Smooth muscle cell (in vitro differentiated cells): ENCODE measurements around the gene OPTC. TPM values are rescaled to one million over a fixed set of nuclear protein-coding genes. Genes with fewer than 3 reads are reported as not detected.

Experiments used
- DNase-seq: peaks from one replicate; lab custom pipeline; 2025; ENCODE audit not compliant: unreplicated experiment; lab: John Stamatoyannopoulos, UW
- H2AFZ ChIP-seq: fragments of 200-600 bp; sonication (generic); 2 replicates; pipeline ENCODE4 v1.6.0; 2016; ENCODE audit warnings: antibody characterized with exemption, low read depth, mild to moderate bottlenecking
- H3F3A ChIP-seq: fragments of 200-600 bp; sonication (generic); 2 replicates; pipeline ENCODE4 v1.6.0; 2017; ENCODE audit warnings: antibody characterized with exemption, low read depth
- H3K27ac ChIP-seq: fragments of 200-600 bp; sonication (generic); 2 replicates; pipeline ENCODE4 v1.5.1; 2016; ENCODE audit warnings: low read depth, mild to moderate bottlenecking
- H3K27me3 ChIP-seq: fragments of 200-600 bp; sonication (generic); 2 replicates; pipeline ENCODE4 v1.6.1; 2016; ENCODE audit warnings: low read depth, mild to moderate bottlenecking
- H3K36me3 ChIP-seq: fragments of 200-600 bp; sonication (generic); 2 replicates; pipeline ENCODE4 v1.5.1; 2016; ENCODE audit warnings: low read depth
- H3K4me1 ChIP-seq: fragments of 200-600 bp; sonication (generic); 2 replicates; pipeline ENCODE4 v1.5.1; 2016; ENCODE audit warnings: low read depth
- H3K4me2 ChIP-seq: fragments of 200-600 bp; sonication (generic); 2 replicates; pipeline ENCODE4 v1.6.0; 2016; ENCODE audit warnings: mild to moderate bottlenecking
- H3K4me3 ChIP-seq: fragments of 200-600 bp; sonication (generic); 2 replicates; pipeline ENCODE4 v1.5.1; 2016; ENCODE audit warnings: mild to moderate bottlenecking
- H3K79me2 ChIP-seq: fragments of 200-600 bp; sonication (generic); 2 replicates; pipeline ENCODE4 v1.6.0; 2016; ENCODE audit warnings: low read depth, mild to moderate bottlenecking
- H3K9ac ChIP-seq: fragments of 200-600 bp; sonication (generic); 2 replicates; pipeline ENCODE4 v1.6.0; 2016; ENCODE audit warnings: low read depth
- H3K9me3 ChIP-seq: fragments of 200-600 bp; sonication (generic); replicated peaks from 2 replicates; pipeline ENCODE4 v1.5.1; 2016; ENCODE audit warnings: low read depth
- H4K20me1 ChIP-seq: fragments of 200-600 bp; sonication (generic); 2 replicates; pipeline ENCODE4 v1.6.0; 2016; ENCODE audit warnings: low read depth
- WGBS: methylation state at CpG from one replicate; pipeline ENCODE4 v1.1.7; 2016; ENCODE audit warnings: low lambda C conversion rate; 5-methylcytosine and 5-hydroxymethylcytosine counted together
- polyA plus RNA-seq: library from polyadenylated mRNA; unstranded; fragments of >200 nt; fragmentation: Nextera tagmentation; extraction: Ambion mirVana; gene quantifications from 2 replicates; pipeline ENCODE4 v1.2.1, GENCODE V29; 2016
- total RNA-seq: library from RNA; depleted of rRNA; stranded (reverse); fragments of >200 nt; gene quantifications from 2 replicates; pipeline ENCODE4 v1.2.3, GENCODE V29; 2014
- TF ChIP-seq, protein P1 (sequence below): fragments of 200-600 bp; sonication (generic); IDR thresholded peaks from 2 replicates; pipeline ENCODE4 v1.5.1; 2017; ENCODE audit warnings: borderline replicate concordance, mild to moderate bottlenecking, antibody characterized with exemption; ENCODE audit not compliant: insufficient read depth, poor library complexity, severe bottlenecking

Gene OPTC
- total and polyA plus RNA-seq, 2 experiments from 2014 or later, result 0.46 TPM; not detected in 1

DNA sequence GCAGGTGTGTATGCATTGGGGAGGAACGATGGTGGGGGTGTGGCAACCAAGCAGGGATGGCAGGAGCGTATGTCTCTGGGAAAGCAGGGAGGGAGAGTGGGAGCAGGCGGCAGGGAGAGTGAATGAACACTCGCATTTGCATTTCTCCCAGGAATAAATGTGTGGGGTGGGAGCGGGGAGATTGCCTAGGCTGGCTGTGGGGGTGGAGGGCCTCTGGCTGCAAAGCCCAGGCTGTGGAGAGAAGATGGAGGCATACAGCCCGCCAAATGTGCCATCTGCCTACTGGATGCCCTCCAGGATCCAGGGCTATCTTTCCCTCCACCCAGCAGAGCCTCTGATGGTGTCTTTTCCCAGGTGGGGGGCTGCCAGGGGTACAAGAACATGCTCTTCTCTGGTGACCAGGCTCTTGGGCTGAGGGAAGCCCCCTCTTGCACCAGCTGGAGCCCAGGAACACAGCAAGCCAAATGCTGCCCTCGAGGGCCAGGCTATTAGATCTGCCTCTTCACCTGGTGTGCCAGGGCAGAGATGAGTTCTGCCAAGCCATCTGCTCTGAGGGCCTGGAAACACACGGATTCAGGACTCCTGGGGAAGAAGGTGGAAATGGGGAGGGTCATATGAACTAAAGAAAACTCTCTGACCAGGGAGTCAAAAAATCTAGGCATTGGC, 1.7 kb upstream of the OPTC start:
- Histone ChIP-seq H2AFZ (no peak overlapping the region), H3K79me2 (no peaks in the 10 kb centered on the region), H3K4me3 (no peak overlapping the region), H3K9ac (no peak overlapping the region), H3K4me1 (peaks cover 3% of the 10 kb centered on the region), H3K27me3 (no peaks in the 10 kb centered on the region), H3K4me2 (no peak overlapping the region), H3F3A (no peaks in the 10 kb centered on the region), H3K36me3 (no peaks in the 10 kb centered on the region), H4K20me1 (no peaks in the 10 kb centered on the region), H3K9me3 (no peaks in the 10 kb centered on the region), H3K27ac (no peak overlapping the region)
- TF ChIP-seq, protein P1, sequence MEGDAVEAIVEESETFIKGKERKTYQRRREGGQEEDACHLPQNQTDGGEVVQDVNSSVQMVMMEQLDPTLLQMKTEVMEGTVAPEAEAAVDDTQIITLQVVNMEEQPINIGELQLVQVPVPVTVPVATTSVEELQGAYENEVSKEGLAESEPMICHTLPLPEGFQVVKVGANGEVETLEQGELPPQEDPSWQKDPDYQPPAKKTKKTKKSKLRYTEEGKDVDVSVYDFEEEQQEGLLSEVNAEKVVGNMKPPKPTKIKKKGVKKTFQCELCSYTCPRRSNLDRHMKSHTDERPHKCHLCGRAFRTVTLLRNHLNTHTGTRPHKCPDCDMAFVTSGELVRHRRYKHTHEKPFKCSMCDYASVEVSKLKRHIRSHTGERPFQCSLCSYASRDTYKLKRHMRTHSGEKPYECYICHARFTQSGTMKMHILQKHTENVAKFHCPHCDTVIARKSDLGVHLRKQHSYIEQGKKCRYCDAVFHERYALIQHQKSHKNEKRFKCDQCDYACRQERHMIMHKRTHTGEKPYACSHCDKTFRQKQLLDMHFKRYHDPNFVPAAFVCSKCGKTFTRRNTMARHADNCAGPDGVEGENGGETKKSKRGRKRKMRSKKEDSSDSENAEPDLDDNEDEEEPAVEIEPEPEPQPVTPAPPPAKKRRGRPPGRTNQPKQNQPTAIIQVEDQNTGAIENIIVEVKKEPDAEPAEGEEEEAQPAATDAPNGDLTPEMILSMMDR, result no peak
- 54% methylated on average over 7 of the region's 8 CpGs for WGBS
- DNase-seq, result no peak

DNA sequence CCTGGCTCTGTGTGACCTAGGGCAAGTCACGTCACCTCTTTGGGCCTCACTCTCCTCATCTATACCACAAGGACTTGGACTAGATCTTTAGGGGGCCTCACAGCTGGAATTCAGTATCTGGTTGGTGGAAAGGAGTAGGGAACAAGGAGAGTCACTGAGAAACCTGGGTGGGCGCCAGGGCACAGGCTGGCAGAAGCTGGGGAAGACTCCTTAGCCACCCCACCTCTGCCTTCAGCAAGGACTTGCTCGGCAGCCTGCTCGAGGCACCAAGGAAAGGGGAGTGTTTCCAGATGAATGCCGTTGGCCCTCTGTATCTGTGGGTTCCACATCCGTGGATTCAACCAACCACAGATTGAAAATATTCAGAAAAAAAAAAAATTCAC, 1.2 kb upstream of the OPTC start:
- Histone ChIP-seq H3F3A (no peaks in the 10 kb centered on the region), H3K36me3 (no peaks in the 10 kb centered on the region), H3K79me2 (no peaks in the 10 kb centered on the region), H3K27ac (no peak overlapping the region), H4K20me1 (no peaks in the 10 kb centered on the region), H3K4me2 (no peak overlapping the region), H3K9ac (no peak overlapping the region), H3K9me3 (no peaks in the 10 kb centered on the region), H2AFZ (no peak overlapping the region), H3K4me3 (no peak overlapping the region), H3K27me3 (no peaks in the 10 kb centered on the region), H3K4me1 (peaks cover 3% of the 10 kb centered on the region)
- 91% methylated on average over 6 of the region's 6 CpGs for WGBS
- no peak for DNase-seq
- TF ChIP-seq, protein P1, result no peak

DNA sequence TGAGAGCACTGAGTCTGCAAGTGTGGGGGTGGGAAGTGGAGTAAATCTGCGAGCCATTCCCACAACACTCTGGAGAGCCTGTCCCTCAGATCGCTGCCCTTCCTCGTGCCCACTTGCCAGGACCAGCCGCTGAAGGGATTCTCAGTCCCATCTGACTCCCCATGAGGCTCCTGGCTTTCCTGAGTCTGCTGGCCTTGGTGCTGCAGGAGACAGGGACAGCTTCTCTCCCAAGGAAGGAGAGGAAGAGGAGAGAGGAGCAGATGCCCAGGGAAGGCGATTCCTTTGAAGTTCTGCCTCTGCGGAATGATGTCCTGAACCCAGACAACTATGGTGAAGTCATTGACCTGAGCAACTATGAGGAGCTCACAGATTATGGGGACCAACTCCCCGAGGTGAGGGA, 1.9 kb downstream of the OPTC start:
- H3K4me2 ChIP-seq, result no peak overlapping the region
- TF ChIP-seq, protein P1, result no peak
- peaks cover 3% of the 10 kb centered on the region for H3K4me1 ChIP-seq
- no peaks in the 10 kb centered on the region for H3K79me2 ChIP-seq
- H3K4me3 ChIP-seq, result no peak overlapping the region
- DNase-seq, result no peak
- H3K36me3 ChIP-seq, result no peaks in the 10 kb centered on the region
- no peaks in the 10 kb centered on the region for H4K20me1 ChIP-seq
- H3K9me3 ChIP-seq, result no peaks in the 10 kb centered on the region
- no peaks in the 10 kb centered on the region for H3K27me3 ChIP-seq
- H2AFZ ChIP-seq, result no peak overlapping the region
- 81% methylated on average over 7 of the region's 7 CpGs for WGBS
- no peak overlapping the region for H3K27ac ChIP-seq
- H3K9ac ChIP-seq, result no peak overlapping the region
- H3F3A ChIP-seq, result no peaks in the 10 kb centered on the region

DNA sequence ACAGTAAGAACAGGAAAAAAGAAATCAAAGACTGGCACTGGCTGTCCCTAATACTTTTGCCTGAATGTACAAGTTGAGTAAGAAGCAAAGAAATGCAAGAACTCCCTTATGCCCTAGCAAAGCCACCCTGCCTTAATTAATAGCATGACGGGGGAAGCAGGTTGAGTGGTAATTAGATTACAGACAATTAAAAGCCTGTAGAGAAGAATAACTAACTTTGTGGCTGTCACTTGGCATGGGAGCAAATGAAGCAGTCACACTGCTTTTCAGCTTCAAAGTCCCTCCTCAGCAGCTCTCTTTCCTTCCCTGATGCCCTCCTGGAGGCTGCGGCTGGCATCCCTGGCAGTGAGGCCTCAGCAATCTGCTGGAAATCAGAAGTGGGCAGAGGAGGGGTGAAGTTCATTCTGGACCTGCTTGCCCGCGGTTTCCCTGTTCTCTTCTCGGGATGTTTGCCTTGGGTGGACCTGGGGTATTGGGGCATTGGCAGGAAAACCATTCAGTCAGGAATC, 3.4 kb downstream of the OPTC start:
- Histone ChIP-seq H3K4me1 (no peaks in the 10 kb centered on the region), H3F3A (no peaks in the 10 kb centered on the region), H3K4me2 (no peak overlapping the region), H3K27ac (no peak overlapping the region), H3K4me3 (no peak overlapping the region), H3K9ac (no peak overlapping the region), H2AFZ (no peak overlapping the region), H3K9me3 (no peaks in the 10 kb centered on the region), H3K36me3 (no peaks in the 10 kb centered on the region), H4K20me1 (no peaks in the 10 kb centered on the region), H3K79me2 (no peaks in the 10 kb centered on the region), H3K27me3 (no peaks in the 10 kb centered on the region)
- TF ChIP-seq, protein P1, result no peak
- 87% methylated on average over 5 of the region's 5 CpGs for WGBS
- no peak for DNase-seq
